ENCODE measurements around the gene TRABD. TPM values are rescaled to one million over a fixed set of nuclear protein-coding genes. Genes with fewer than 3 reads are reported as not detected.

Gene TRABD
- total RNA-seq, 4 donors from 2014 or later = 35.7 to 78.2 (median 39.1) TPM

GRCh38 chr22:50226063-50226874 lies 40.6 kb downstream of the TRABD start:
- Histone ChIP-seq H3K9me3 (no peaks in the 10 kb centered on the region), H3K4me1 (no peaks in the 10 kb centered on the region), H3K36me3 (peaks cover 77% of the 10 kb centered on the region), H3K27me3 (no peaks in the 10 kb centered on the region), H3K27ac (no peak overlapping the region), H3K4me3 (no peak overlapping the region)
- no peak for DNase-seq (ENCODE audit: low spot score in 2 of 2)
- no peak for TF ChIP-seq EP300 (IDR thresholded peaks at IDR 0.05)
- TF ChIP-seq POLR2AphosphoS5 (IDR thresholded peaks at IDR 0.05) = no peak
- WGBS = 90% methylated on average over 20 of the region's 31 CpGs

GRCh38 chr22:50226875-50227165 lies 41.1 kb downstream of the TRABD start:
- WGBS = 60% methylated on average over 1 of the region's 18 CpGs
- peaks cover 73% of the 10 kb centered on the region for H3K36me3 ChIP-seq

GRCh38 chr22:50227579-50228215 lies 42.0 kb downstream of the TRABD start:
- no peaks in the 10 kb centered on the region for H3K9me3 ChIP-seq
- 95% methylated on average over 14 of the region's 25 CpGs for WGBS
- H3K36me3 ChIP-seq = peaks cover 73% of the 10 kb centered on the region
- no peak for DNase-seq (ENCODE audit: low spot score in 2 of 2)
- TF ChIP-seq POLR2A (IDR thresholded peaks at IDR 0.05) = no peak
- no peak for TF ChIP-seq EP300 (IDR thresholded peaks at IDR 0.05)
- no peak for TF ChIP-seq POLR2AphosphoS5 (IDR thresholded peaks at IDR 0.05)
- no peak overlapping the region for H3K27ac ChIP-seq
- no peak overlapping the region for H3K4me3 ChIP-seq
- no peaks in the 10 kb centered on the region for H3K4me1 ChIP-seq
- H3K27me3 ChIP-seq = no peaks in the 10 kb centered on the region

More at GRCh38 chr22:50226875-50227165, 41.1 kb downstream of the TRABD start:
- Histone ChIP-seq H3K27ac (no peak overlapping the region), H3K4me1 (no peaks in the 10 kb centered on the region), H3K9me3 (no peaks in the 10 kb centered on the region), H3K27me3 (no peaks in the 10 kb centered on the region), H3K4me3 (no peak overlapping the region)
- DNase-seq (ENCODE audit: low spot score in 2 of 2) = no peak
- TF ChIP-seq POLR2A (IDR thresholded peaks at IDR 0.05) (no peak), EP300 (IDR thresholded peaks at IDR 0.05) (no peak)

- Histone ChIP-seq H3K9me3 (no peaks in the 10 kb centered on the region), H3K4me1 (no peaks in the 10 kb centered on the region), H3K27me3 (no peaks in the 10 kb centered on the region), H3K27ac (no peak overlapping the region), H3K36me3 (peaks cover 73% of the 10 kb centered on the region), H3K4me3 (no peak overlapping the region)
- TF ChIP-seq POLR2A (IDR thresholded peaks at IDR 0.05) (no peak), POLR2AphosphoS5 (IDR thresholded peaks at IDR 0.05) (no peak)
- WGBS = 87% methylated on average over 6 of the region's 9 CpGs
- no peak for DNase-seq (ENCODE audit: low spot score in 2 of 2)
These were observed 42.7 kb downstream of the TRABD start for GRCh38 chr22:50228366-50228765.

- Histone ChIP-seq H3K27me3 (no peaks in the 10 kb centered on the region), H3K27ac (no peak overlapping the region), H3K9me3 (no peaks in the 10 kb centered on the region), H3K36me3 (peaks cover 66% of the 10 kb centered on the region), H3K4me3 (no peak overlapping the region), H3K4me1 (no peaks in the 10 kb centered on the region)
- no peak for TF ChIP-seq EP300 (IDR thresholded peaks at IDR 0.05)
- no peak for TF ChIP-seq CTCF (IDR thresholded peaks at IDR 0.05)
- no peak for TF ChIP-seq POLR2A (IDR thresholded peaks at IDR 0.05)
- TF ChIP-seq POLR2AphosphoS5 (IDR thresholded peaks at IDR 0.05) = no peak
- DNase-seq (ENCODE audit: low spot score in 2 of 2) = no peak
- WGBS = 94% methylated on average over 13 of the region's 16 CpGs
These were observed 43.7 kb downstream of the TRABD start for GRCh38 chr22:50229370-50229769.

- no peak overlapping the region for H3K27ac ChIP-seq
- WGBS = 91% methylated on average over 20 of the region's 20 CpGs
- H3K36me3 ChIP-seq = peaks cover 35% of the 10 kb centered on the region
- H3K27me3 ChIP-seq = no peaks in the 10 kb centered on the region
- no peak overlapping the region for H3K4me3 ChIP-seq
- DNase-seq (ENCODE audit: low spot score in 2 of 2) = no peak
- H3K4me1 ChIP-seq = no peaks in the 10 kb centered on the region
- TF ChIP-seq POLR2A (IDR thresholded peaks at IDR 0.05) (no peak), EP300 (IDR thresholded peaks at IDR 0.05) (no peak), CTCF (IDR thresholded peaks at IDR 0.05) (no peak)
- H3K9me3 ChIP-seq = no peaks in the 10 kb centered on the region
These were observed 46.9 kb downstream of the TRABD start for GRCh38 chr22:50232481-50233151.

GRCh38 chr22:50233223-50233622 lies 47.5 kb downstream of the TRABD start:
- DNase-seq (ENCODE audit: low spot score in 2 of 2) = no peak
- TF ChIP-seq POLR2A (IDR thresholded peaks at IDR 0.05) (no peak), POLR2AphosphoS5 (IDR thresholded peaks at IDR 0.05) (no peak), EP300 (IDR thresholded peaks at IDR 0.05) (no peak), CTCF (IDR thresholded peaks at IDR 0.05) (no peak)
- peaks cover 31% of the 10 kb centered on the region for H3K36me3 ChIP-seq
- H3K4me3 ChIP-seq = no peak overlapping the region
- no peaks in the 10 kb centered on the region for H3K9me3 ChIP-seq
- 87% methylated on average over 18 of the region's 18 CpGs for WGBS
- no peaks in the 10 kb centered on the region for H3K27me3 ChIP-seq
- H3K4me1 ChIP-seq = no peaks in the 10 kb centered on the region
- H3K27ac ChIP-seq = no peak overlapping the region
